Activated naive CD8-positive, alpha-beta T cell treated with anti-CD3 and anti-CD28 coated beads for 36 hours (primary cell): ENCODE measurements around the gene PTPN7. TPM values are rescaled to one million over a fixed set of nuclear protein-coding genes. Genes with fewer than 3 reads are reported as not detected.
"Not testable (repeated sequence)": the region's sequence is repeated elsewhere in the genome, so short reads cannot be mapped to it uniquely, and the experiment has no call there.

Experiments
- DNase-seq: peaks from one replicate; pipeline ENCODE4 v3.0.0; 2021
- H3K27ac Mint-ChIP-seq: one replicate; pipeline ENCODE4 v1.8.0; 2022; ENCODE audit warnings: mild to moderate bottlenecking, moderate library complexity, mixed read lengths
- H3K27me3 Mint-ChIP-seq: one replicate; pipeline ENCODE4 v1.8.0; 2022; ENCODE audit warnings: mild to moderate bottlenecking, mixed read lengths
- H3K36me3 Mint-ChIP-seq: one replicate; pipeline ENCODE4 v1.8.0; 2021; ENCODE audit warnings: mild to moderate bottlenecking, mixed read lengths
- H3K4me1 Mint-ChIP-seq: one replicate; pipeline ENCODE4 v1.8.0; 2021; ENCODE audit warnings: mixed read lengths
- H3K4me3 Mint-ChIP-seq: one replicate; pipeline ENCODE4 v1.8.0; 2022; ENCODE audit warnings: mild to moderate bottlenecking, moderate library complexity, mixed read lengths
- H3K9me3 Mint-ChIP-seq: one replicate; pipeline ENCODE4 v1.8.0; 2022; ENCODE audit warnings: mixed read lengths
- total RNA-seq, 2 experiments: library from RNA; stranded (reverse); gene quantifications; one replicate each; pipeline ENCODE4 v1.2.3, GENCODE V29; 2021

PTPN7 gene
- total RNA-seq, 2 experiments from 2014 or later = 317 to 329 TPM

GRCh38 chr1:202154148-202154765 is 6.1 kb downstream of the PTPN7 start:
- no peak overlapping the region for H3K4me3 Mint-ChIP-seq
- H3K27ac Mint-ChIP-seq = peak overlapping the region; percentile 65
- H3K27me3 Mint-ChIP-seq = no peaks in the 10 kb centered on the region
- no peak for DNase-seq
- H3K4me1 Mint-ChIP-seq = peaks cover 30% of the 10 kb centered on the region
- H3K36me3 Mint-ChIP-seq = peaks cover 53% of the 10 kb centered on the region
- no peaks in the 10 kb centered on the region for H3K9me3 Mint-ChIP-seq

- no peak overlapping the region for H3K4me3 Mint-ChIP-seq
- H3K36me3 Mint-ChIP-seq = peaks cover 48% of the 10 kb centered on the region
- H3K9me3 Mint-ChIP-seq = no peaks in the 10 kb centered on the region
- no peaks in the 10 kb centered on the region for H3K27me3 Mint-ChIP-seq
- no peak for DNase-seq
- peaks cover 26% of the 10 kb centered on the region for H3K4me1 Mint-ChIP-seq
- H3K27ac Mint-ChIP-seq = peak overlapping the region; percentile 14
These were observed 7.1 kb downstream of the PTPN7 start for GRCh38 chr1:202153284-202153683.

- Mint-ChIP-seq H3K9me3 (no peaks in the 10 kb centered on the region), H3K4me3 (no peak overlapping the region), H3K36me3 (peaks cover 45% of the 10 kb centered on the region), H3K27me3 (no peaks in the 10 kb centered on the region), H3K4me1 (peaks cover 19% of the 10 kb centered on the region), H3K27ac (no peak overlapping the region)
- no peak for DNase-seq
These were observed 8.0 kb downstream of the PTPN7 start for GRCh38 chr1:202152399-202152798.

GRCh38 chr1:202151045-202151444 is 9.4 kb downstream of the PTPN7 start:
- H3K9me3 Mint-ChIP-seq = no peaks in the 10 kb centered on the region
- H3K27me3 Mint-ChIP-seq = no peaks in the 10 kb centered on the region
- peaks cover 43% of the 10 kb centered on the region for H3K36me3 Mint-ChIP-seq
- no peak overlapping the region for H3K27ac Mint-ChIP-seq
- DNase-seq = no peak
- peaks cover 12% of the 10 kb centered on the region for H3K4me1 Mint-ChIP-seq
- H3K4me3 Mint-ChIP-seq = no peak overlapping the region

- Mint-ChIP-seq H3K27ac (no peak overlapping the region), H3K36me3 (peaks cover 43% of the 10 kb centered on the region), H3K4me3 (no peak overlapping the region), H3K9me3 (no peaks in the 10 kb centered on the region), H3K4me1 (peaks cover 13% of the 10 kb centered on the region), H3K27me3 (no peaks in the 10 kb centered on the region)
- DNase-seq = no peak
These were observed 9.8 kb downstream of the PTPN7 start for GRCh38 chr1:202150602-202151001.

- no peaks in the 10 kb centered on the region for H3K27me3 Mint-ChIP-seq
- no peak overlapping the region for H3K27ac Mint-ChIP-seq
- H3K36me3 Mint-ChIP-seq = peaks cover 43% of the 10 kb centered on the region
- H3K4me1 Mint-ChIP-seq = peaks cover 17% of the 10 kb centered on the region
- no peak overlapping the region for H3K4me3 Mint-ChIP-seq
- no peaks in the 10 kb centered on the region for H3K9me3 Mint-ChIP-seq
- DNase-seq = no peak
These were observed 10.2 kb downstream of the PTPN7 start for GRCh38 chr1:202150187-202150586.

GRCh38 chr1:202149566-202149965 is 10.8 kb downstream of the PTPN7 start:
- no peaks in the 10 kb centered on the region for H3K9me3 Mint-ChIP-seq

GRCh38 chr1:202148391-202148790 is 12.0 kb downstream of the PTPN7 start:
- H3K4me3 Mint-ChIP-seq = no peak overlapping the region
- peaks cover 35% of the 10 kb centered on the region for H3K36me3 Mint-ChIP-seq
- peaks cover 16% of the 10 kb centered on the region for H3K4me1 Mint-ChIP-seq
- H3K9me3 Mint-ChIP-seq = no peaks in the 10 kb centered on the region
- no peaks in the 10 kb centered on the region for H3K27me3 Mint-ChIP-seq
- H3K27ac Mint-ChIP-seq = peak overlapping the region; percentile 42
- no peak for DNase-seq

More at GRCh38 chr1:202149566-202149965, 10.8 kb downstream of the PTPN7 start:
- H3K27me3 Mint-ChIP-seq = no peaks in the 10 kb centered on the region
- no peak overlapping the region for H3K4me3 Mint-ChIP-seq
- peaks cover 17% of the 10 kb centered on the region for H3K4me1 Mint-ChIP-seq
- H3K36me3 Mint-ChIP-seq = peaks cover 36% of the 10 kb centered on the region
- DNase-seq = no peak
- no peak overlapping the region for H3K27ac Mint-ChIP-seq

- Mint-ChIP-seq H3K4me3 (no peak overlapping the region), H3K36me3 (peaks cover 34% of the 10 kb centered on the region), H3K27me3 (no peaks in the 10 kb centered on the region), H3K27ac (no peak overlapping the region), H3K4me1 (peaks cover 25% of the 10 kb centered on the region), H3K9me3 (no peaks in the 10 kb centered on the region)
- DNase-seq = no peak
These were observed 13.4 kb downstream of the PTPN7 start for GRCh38 chr1:202146993-202147392.

- Mint-ChIP-seq H3K4me1 (peaks cover 29% of the 10 kb centered on the region), H3K4me3 (no peak overlapping the region), H3K36me3 (peaks cover 32% of the 10 kb centered on the region), H3K27ac (no peak overlapping the region), H3K27me3 (no peaks in the 10 kb centered on the region), H3K9me3 (no peaks in the 10 kb centered on the region)
- DNase-seq = no peak
These were observed 14.1 kb downstream of the PTPN7 start for GRCh38 chr1:202146279-202146678.

GRCh38 chr1:202145744-202146140 is 14.7 kb downstream of the PTPN7 start:
- H3K9me3 Mint-ChIP-seq, H3K27ac Mint-ChIP-seq, H3K27me3 Mint-ChIP-seq, DNase-seq: not testable (repeated sequence)
- peak overlapping the region; percentile 73 for H3K4me3 Mint-ChIP-seq
- H3K36me3 Mint-ChIP-seq = peaks cover 26% of the 10 kb centered on the region
- peaks cover 32% of the 10 kb centered on the region for H3K4me1 Mint-ChIP-seq

- DNase-seq = peak; percentile 55
- Mint-ChIP-seq H3K4me3 (peak overlapping the region; percentile 73), H3K27me3 (no peaks in the 10 kb centered on the region), H3K36me3 (peaks cover 22% of the 10 kb centered on the region), H3K4me1 (peaks cover 32% of the 10 kb centered on the region), H3K27ac (peak overlapping the region; percentile 75), H3K9me3 (no peaks in the 10 kb centered on the region)
These were observed 15.2 kb downstream of the PTPN7 start for GRCh38 chr1:202145068-202145743.

GRCh38 chr1:202144402-202145067 is 15.9 kb downstream of the PTPN7 start, which contains the start of gene ARL8A:
TSS of gene ARL8A (minus strand) at chr1:202144737. CDS start at chr1:202144572, 165 bp downstream.
- Mint-ChIP-seq H3K4me3 (peak within 1 kb of the TSS; percentile 94), H3K27me3 (no peaks in the 10 kb centered on the region), H3K36me3 (peaks cover 19% of the 10 kb centered on the region), H3K9me3 (no peaks in the 10 kb centered on the region), H3K4me1 (peaks cover 32% of the 10 kb centered on the region), H3K27ac (peak within 1 kb of the TSS; percentile 91)
- DNase-seq = peak; percentile 81

GRCh38 chr1:202143768-202144401 is 16.5 kb downstream of the PTPN7 start:
- peak overlapping the region; percentile 91 for H3K27ac Mint-ChIP-seq
- no peaks in the 10 kb centered on the region for H3K27me3 Mint-ChIP-seq
- peak; percentile 44 for DNase-seq
- peak overlapping the region; percentile 94 for H3K4me3 Mint-ChIP-seq
- H3K4me1 Mint-ChIP-seq = peaks cover 32% of the 10 kb centered on the region
- H3K9me3 Mint-ChIP-seq = no peaks in the 10 kb centered on the region
- H3K36me3 Mint-ChIP-seq = peaks cover 14% of the 10 kb centered on the region
